Gastrocnemius medialis (tissue), 4 donors: ENCODE results near the gene TLE1.

Experiments
- CTCF ChIP-seq, 5 experiments: fragments of 450-650 bp in 3 of 5; fragments of 200-600 bp in 2 of 5; sonication (generic) in 2 of 5; IDR thresholded peaks in 4 of 5; conservative IDR thresholded peaks in 1 of 5; 1 replicate in 4 of 5; 2 replicates in 1 of 5; pipeline ENCODE4 v1.5.1; 2016 to 2019; ENCODE audit warnings: antibody characterized with exemption in 5 of 5, mild to moderate bottlenecking in 3 of 5, moderate library complexity in 3 of 5
- POLR2A ChIP-seq, 2 donors: fragments of 450-650 bp; IDR thresholded peaks; one replicate each; pipeline ENCODE4 v1.6.1; 2017; ENCODE audit warnings: antibody characterized with exemption in 2 of 2, mild to moderate bottlenecking in 2 of 2, moderate library complexity in 2 of 2

DNA sequence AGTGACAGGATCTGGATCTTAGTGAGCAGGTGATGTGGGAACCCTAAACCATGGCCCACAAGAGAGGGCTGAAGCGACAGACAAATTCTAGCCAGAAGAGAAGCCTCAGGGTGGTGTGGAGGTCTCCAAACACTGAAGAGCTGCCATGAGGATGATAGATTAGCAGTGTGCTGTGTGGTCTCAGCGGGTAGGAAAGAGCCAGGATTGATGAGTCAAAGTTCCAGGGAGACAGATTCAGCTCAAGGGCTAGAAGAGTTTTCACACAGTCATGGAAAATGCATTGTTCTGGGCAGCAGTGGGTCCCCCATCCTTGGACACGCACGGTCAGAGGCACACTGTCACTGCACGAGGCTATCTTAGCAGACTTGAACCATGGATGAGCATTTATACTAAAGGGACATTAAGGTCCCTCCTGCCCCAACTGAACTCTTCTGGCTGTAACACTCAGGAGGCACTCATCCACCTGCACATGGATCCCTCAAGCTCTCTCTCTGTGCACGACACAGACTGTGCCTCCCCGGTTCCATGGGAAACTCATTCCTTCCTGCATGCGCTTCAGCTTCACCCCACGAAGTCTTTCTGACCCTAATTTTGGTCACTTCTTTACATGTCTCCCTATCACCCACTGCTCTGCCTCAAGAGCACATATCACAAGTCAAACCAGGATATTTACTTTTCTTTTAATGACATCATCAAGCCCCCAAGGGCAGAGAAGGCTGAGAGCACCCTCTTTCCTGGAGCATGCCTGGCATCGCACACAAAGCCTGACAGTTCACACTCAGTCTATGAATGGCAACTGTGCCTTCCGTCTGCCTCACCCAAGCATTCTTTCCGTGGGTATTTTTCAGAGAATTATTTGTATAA, 84.8 kb downstream of the TLE1 start:
- no peak for TF ChIP-seq POLR2A (IDR thresholded peaks at IDR 0.05)
- no peak for TF ChIP-seq CTCF (IDR thresholded peaks at IDR 0.05 in 4 of 5, conservative IDR thresholded peaks at IDR 0.05 in 1 of 5)
